Measurements from ENCODE around the gene DUS1L.

DUS1L gene

GRCh38 chr17:82098169-82098938 lies 32.8 kb upstream of the DUS1L start, which contains the start of gene FASN:
Gene FASN, minus strand, starts transcription at chr17:82098236. Its CDS starts 1,791 bp downstream, at chr17:82096445.
- H2AFZ ChIP-seq (ENCODE audit: low read depth, low read length), result peak within 1 kb of the TSS; percentile 88
- peaks cover 39% of the 10 kb centered on the region for H3K36me3 ChIP-seq (ENCODE audit: insufficient read depth, low read length)

DNA sequence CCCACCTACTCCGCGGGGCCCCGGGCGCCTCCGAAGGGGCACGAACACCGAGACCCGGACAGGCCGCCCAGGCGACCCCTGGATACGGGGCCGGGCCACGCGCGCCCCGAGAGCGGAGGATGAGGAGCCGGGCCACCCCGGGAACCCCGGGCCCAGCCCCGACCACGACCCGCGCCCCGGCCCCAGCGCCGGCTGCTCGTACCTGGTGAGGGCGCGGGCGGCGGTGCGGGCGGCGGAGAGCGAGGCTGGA lies 32.2 kb upstream of the DUS1L start:
- H3K79me2 ChIP-seq (ENCODE audit: insufficient read depth, low read length), result peaks cover 64% of the 10 kb centered on the region
- peak overlapping the region; percentile 83 for H3K27ac ChIP-seq (ENCODE audit: low read length)
- DNase-seq, result no peak
- H4K20me1 ChIP-seq (ENCODE audit: insufficient read depth, low read length), result peaks cover 40% of the 10 kb centered on the region
- peaks cover 44% of the 10 kb centered on the region for H3K36me3 ChIP-seq (ENCODE audit: insufficient read depth, low read length)
- no peak for TF ChIP-seq EZH2 (IDR thresholded peaks at IDR 0.05; ENCODE audit: borderline replicate concordance, low read depth, low read length, severe bottlenecking)
- no peak for TF ChIP-seq CTCF (IDR thresholded peaks at IDR 0.05; ENCODE audit: borderline replicate concordance, extremely low read depth, low read length, poor library complexity, severe bottlenecking)
- H3K9me3 ChIP-seq (ENCODE audit: insufficient read depth, low read length, severe bottlenecking), result no peaks in the 10 kb centered on the region
- no peak; the same call in 1 of the 3 replicates for ATAC-seq (ENCODE audit: insufficient read depth, low read depth)
- peaks cover 52% of the 10 kb centered on the region for H3K4me1 ChIP-seq (ENCODE audit: insufficient read depth, low read length)
- no peaks in the 10 kb centered on the region for H3K27me3 ChIP-seq (ENCODE audit: insufficient read depth, low read length, poor library complexity)
- peak overlapping the region; percentile 95 for H3K9ac ChIP-seq (ENCODE audit: low read depth, low read length)
- H3K4me2 ChIP-seq (ENCODE audit: insufficient read depth, low read length), result peak overlapping the region; percentile 78
- H3K4me3 ChIP-seq (ENCODE audit: low read depth in 1 of 2, low read length in 2 of 2), result peak overlapping the region; percentile 62 to 73
- peak overlapping the region; percentile 59 for H2AFZ ChIP-seq (ENCODE audit: low read depth, low read length)

More at GRCh38 chr17:82098169-82098938, 32.8 kb upstream of the DUS1L start, which contains the start of gene FASN:
- peaks cover 52% of the 10 kb centered on the region for H3K4me1 ChIP-seq (ENCODE audit: insufficient read depth, low read length)
- H3K27ac ChIP-seq (ENCODE audit: low read length), result peak within 1 kb of the TSS; percentile 98
- peak; percentile 53 for TF ChIP-seq CTCF (IDR thresholded peaks at IDR 0.05; ENCODE audit: borderline replicate concordance, extremely low read depth, low read length, poor library complexity, severe bottlenecking)
- TF ChIP-seq EZH2 (IDR thresholded peaks at IDR 0.05; ENCODE audit: borderline replicate concordance, low read depth, low read length, severe bottlenecking), result no peak
- H3K9me3 ChIP-seq (ENCODE audit: insufficient read depth, low read length, severe bottlenecking), result no peaks in the 10 kb centered on the region
- peak within 1 kb of the TSS; percentile 88 for H3K4me2 ChIP-seq (ENCODE audit: insufficient read depth, low read length)
- peak within 1 kb of the TSS; percentile 62 to 73 for H3K4me3 ChIP-seq (ENCODE audit: low read depth in 1 of 2, low read length in 2 of 2)
- peak; percentile 94 for DNase-seq
- peak within 1 kb of the TSS; percentile 95 for H3K9ac ChIP-seq (ENCODE audit: low read depth, low read length)
- H3K27me3 ChIP-seq (ENCODE audit: insufficient read depth, low read length, poor library complexity), result no peaks in the 10 kb centered on the region
- peaks cover 59% of the 10 kb centered on the region for H3K79me2 ChIP-seq (ENCODE audit: insufficient read depth, low read length)
- H4K20me1 ChIP-seq (ENCODE audit: insufficient read depth, low read length), result peaks cover 38% of the 10 kb centered on the region
- peak; percentile 81 for ATAC-seq (ENCODE audit: insufficient read depth, low read depth)

GRCh38 chr17:82097184-82097918 lies 31.7 kb upstream of the DUS1L start:
- ATAC-seq (ENCODE audit: insufficient read depth, low read depth) (peak; percentile 8), DNase-seq (peak; percentile 39)
- H3K27ac ChIP-seq (ENCODE audit: low read length), result peak overlapping the region; percentile 83
- peaks cover 49% of the 10 kb centered on the region for H3K36me3 ChIP-seq (ENCODE audit: insufficient read depth, low read length)
- H3K4me2 ChIP-seq (ENCODE audit: insufficient read depth, low read length), result peak overlapping the region; percentile 78
- H3K79me2 ChIP-seq (ENCODE audit: insufficient read depth, low read length), result peaks cover 68% of the 10 kb centered on the region
- peaks cover 39% of the 10 kb centered on the region for H4K20me1 ChIP-seq (ENCODE audit: insufficient read depth, low read length)
- no peaks in the 10 kb centered on the region for H3K27me3 ChIP-seq (ENCODE audit: insufficient read depth, low read length, poor library complexity)
- peak overlapping the region; percentile 95 for H3K9ac ChIP-seq (ENCODE audit: low read depth, low read length)
- H2AFZ ChIP-seq (ENCODE audit: low read depth, low read length), result peak overlapping the region; percentile 59
- peak overlapping the region; percentile 62 to 73 for H3K4me3 ChIP-seq (ENCODE audit: low read depth in 1 of 2, low read length in 2 of 2)
- H3K4me1 ChIP-seq (ENCODE audit: insufficient read depth, low read length), result peaks cover 52% of the 10 kb centered on the region
- TF ChIP-seq CTCF (IDR thresholded peaks at IDR 0.05; ENCODE audit: borderline replicate concordance, extremely low read depth, low read length, poor library complexity, severe bottlenecking), result no peak
- TF ChIP-seq EZH2 (IDR thresholded peaks at IDR 0.05; ENCODE audit: borderline replicate concordance, low read depth, low read length, severe bottlenecking), result no peak
- no peaks in the 10 kb centered on the region for H3K9me3 ChIP-seq (ENCODE audit: insufficient read depth, low read length, severe bottlenecking)

Data from DND-41 (cell line).